Astrocyte (in vitro differentiated cells and primary cell): ENCODE measurements around the gene KRTAP4-1. TPM values are rescaled to one million over a fixed set of nuclear protein-coding genes. Genes with fewer than 3 reads are reported as not detected.
"Not testable (repeated sequence)": the region's sequence is repeated elsewhere in the genome, so short reads cannot be mapped to it uniquely, and the experiment has no call there.

Source experiments
- DNase-seq: peaks from one replicate; pipeline ENCODE4 v3.0.0-alpha.2; 2010; ENCODE audit warnings: low read depth
- FAIRE-seq: peaks from 2 replicates; lab custom pipeline; 2011; peaks lifted over from hg19 to GRCh38; lab: Jason Lieb, UNC
- H2AFZ ChIP-seq: 2 replicates; pipeline ENCODE4 v1.6.0; 2012; ENCODE audit warnings: low read depth, low read length, inconsistent platforms
- H3K27ac ChIP-seq: 2 replicates; pipeline ENCODE4 v1.5.1; 2011; ENCODE audit warnings: low read depth, low read length, inconsistent platforms
- H3K27me3 ChIP-seq: 2 replicates; pipeline ENCODE4 v1.6.0; 2011; ENCODE audit warnings: low read length, inconsistent platforms; ENCODE audit not compliant: insufficient read depth
- H3K36me3 ChIP-seq: 2 replicates; pipeline ENCODE4 v1.5.1; 2011; ENCODE audit warnings: low read length, inconsistent platforms; ENCODE audit not compliant: insufficient read depth
- H3K4me1 ChIP-seq: 2 replicates; pipeline ENCODE4 v1.5.1; 2011; ENCODE audit warnings: low read length, inconsistent platforms; ENCODE audit not compliant: insufficient read depth
- H3K4me2 ChIP-seq: 2 replicates; pipeline ENCODE4 v1.6.0; 2012; ENCODE audit warnings: low read length, inconsistent platforms
- H3K4me3 ChIP-seq: 2 replicates; pipeline ENCODE4 v1.5.1; 2011; ENCODE audit warnings: low read depth, mild to moderate bottlenecking, low read length, inconsistent platforms; ENCODE audit not compliant: insufficient read depth
- H3K79me2 ChIP-seq: 2 replicates; pipeline ENCODE4 v1.6.0; 2012; ENCODE audit warnings: mild to moderate bottlenecking, low read length, inconsistent platforms; ENCODE audit not compliant: insufficient read depth
- H3K9ac ChIP-seq: 2 replicates; pipeline ENCODE4 v1.6.0; 2012; ENCODE audit warnings: mild to moderate bottlenecking, low read length, inconsistent platforms
- H3K9me3 ChIP-seq: 2 replicates; pipeline ENCODE4 v1.5.1; 2012; ENCODE audit warnings: low read depth, mild to moderate bottlenecking, low read length, inconsistent platforms; ENCODE audit not compliant: insufficient read depth
- H4K20me1 ChIP-seq: 2 replicates; pipeline ENCODE4 v1.6.0; 2012; ENCODE audit warnings: low read length, inconsistent platforms; ENCODE audit not compliant: insufficient read depth
- H3K27ac Mint-ChIP-seq: one replicate; pipeline ENCODE4 v1.8.0; 2021; ENCODE audit warnings: mild to moderate bottlenecking, mixed read lengths; ENCODE audit not compliant: unreplicated experiment
- H3K27me3 Mint-ChIP-seq: one replicate; pipeline ENCODE4 v1.8.0; 2021; ENCODE audit warnings: low read depth, mixed read lengths; ENCODE audit not compliant: unreplicated experiment
- H3K36me3 Mint-ChIP-seq: one replicate; pipeline ENCODE4 v1.8.0; 2021; ENCODE audit warnings: low read depth, mixed read lengths; ENCODE audit not compliant: unreplicated experiment
- H3K4me1 Mint-ChIP-seq: one replicate; pipeline ENCODE4 v1.8.0; 2021; ENCODE audit warnings: low read depth, mixed read lengths; ENCODE audit not compliant: unreplicated experiment
- H3K4me3 Mint-ChIP-seq: one replicate; pipeline ENCODE4 v1.8.0; 2021; ENCODE audit warnings: mild to moderate bottlenecking, moderate library complexity, mixed read lengths; ENCODE audit not compliant: unreplicated experiment
- H3K9me3 Mint-ChIP-seq: one replicate; pipeline ENCODE4 v1.8.0; 2021; ENCODE audit warnings: mild to moderate bottlenecking, mixed read lengths; ENCODE audit not compliant: unreplicated experiment
- EZH2 ChIP-seq: IDR thresholded peaks from 2 replicates; pipeline ENCODE4 v1.6.1; 2012; ENCODE audit warnings: mild to moderate bottlenecking, low read length, inconsistent platforms; ENCODE audit not compliant: insufficient read depth
- total RNA-seq: library from RNA; stranded (reverse); gene quantifications from 2 replicates; pipeline ENCODE4 v1.2.1, GENCODE V29; 2021
- TF ChIP-seq, protein P1 (sequence below): IDR thresholded peaks from 2 replicates; pipeline ENCODE4 v1.5.1; 2011; ENCODE audit warnings: low read depth, mild to moderate bottlenecking, inconsistent platforms, low read length, moderate library complexity; ENCODE audit not compliant: insufficient read depth

Gene KRTAP4-1
- total RNA-seq, 1 donor from 2014 or later, result not detected

- no peak overlapping the region for H3K9ac ChIP-seq
- no peak for TF ChIP-seq EZH2
- TF ChIP-seq, protein P1, sequence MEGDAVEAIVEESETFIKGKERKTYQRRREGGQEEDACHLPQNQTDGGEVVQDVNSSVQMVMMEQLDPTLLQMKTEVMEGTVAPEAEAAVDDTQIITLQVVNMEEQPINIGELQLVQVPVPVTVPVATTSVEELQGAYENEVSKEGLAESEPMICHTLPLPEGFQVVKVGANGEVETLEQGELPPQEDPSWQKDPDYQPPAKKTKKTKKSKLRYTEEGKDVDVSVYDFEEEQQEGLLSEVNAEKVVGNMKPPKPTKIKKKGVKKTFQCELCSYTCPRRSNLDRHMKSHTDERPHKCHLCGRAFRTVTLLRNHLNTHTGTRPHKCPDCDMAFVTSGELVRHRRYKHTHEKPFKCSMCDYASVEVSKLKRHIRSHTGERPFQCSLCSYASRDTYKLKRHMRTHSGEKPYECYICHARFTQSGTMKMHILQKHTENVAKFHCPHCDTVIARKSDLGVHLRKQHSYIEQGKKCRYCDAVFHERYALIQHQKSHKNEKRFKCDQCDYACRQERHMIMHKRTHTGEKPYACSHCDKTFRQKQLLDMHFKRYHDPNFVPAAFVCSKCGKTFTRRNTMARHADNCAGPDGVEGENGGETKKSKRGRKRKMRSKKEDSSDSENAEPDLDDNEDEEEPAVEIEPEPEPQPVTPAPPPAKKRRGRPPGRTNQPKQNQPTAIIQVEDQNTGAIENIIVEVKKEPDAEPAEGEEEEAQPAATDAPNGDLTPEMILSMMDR, result no peak
- no peaks in the 10 kb centered on the region for H3K4me1 Mint-ChIP-seq
- no peaks in the 10 kb centered on the region for H3K27me3 ChIP-seq
- peaks cover 2% of the 10 kb centered on the region for H3K36me3 Mint-ChIP-seq
- no peak overlapping the region for H3K4me3 ChIP-seq
- H3K4me2 ChIP-seq, result no peak overlapping the region
- H3K9me3 ChIP-seq, result no peaks in the 10 kb centered on the region
- no peaks in the 10 kb centered on the region for H3K36me3 ChIP-seq
- FAIRE-seq (no peak), DNase-seq (no peak)
- H2AFZ ChIP-seq, result no peak overlapping the region
- H3K4me3 Mint-ChIP-seq, result no peak overlapping the region
- no peaks in the 10 kb centered on the region for H3K4me1 ChIP-seq
- H3K9me3 Mint-ChIP-seq, result peaks cover 2% of the 10 kb centered on the region
- no peak overlapping the region for H3K27ac Mint-ChIP-seq
- H4K20me1 ChIP-seq, result no peaks in the 10 kb centered on the region
- no peaks in the 10 kb centered on the region for H3K79me2 ChIP-seq
- peaks cover 9% of the 10 kb centered on the region for H3K27me3 Mint-ChIP-seq
- H3K27ac ChIP-seq, result no peak overlapping the region
These were observed 20.9 kb downstream of the KRTAP4-1 start for GRCh38 chr17:41163828-41164227.

- TF ChIP-seq EZH2, result no peak
- TF ChIP-seq, protein P1, result no peak
- Histone ChIP-seq H3K9me3 (no peaks in the 10 kb centered on the region), H3K4me1 (no peaks in the 10 kb centered on the region), H3K27ac (no peak within 1 kb of the TSS), H3K27me3 (no peaks in the 10 kb centered on the region), H3K79me2 (no peaks in the 10 kb centered on the region), H3K4me2 (no peak within 1 kb of the TSS), H3K9ac (no peak within 1 kb of the TSS), H2AFZ (no peak within 1 kb of the TSS), H4K20me1 (no peaks in the 10 kb centered on the region), H3K4me3 (no peak within 1 kb of the TSS), H3K36me3 (no peaks in the 10 kb centered on the region)
- FAIRE-seq (no peak), DNase-seq (no peak)
- no peaks in the 10 kb centered on the region for H3K4me1 Mint-ChIP-seq
- peaks cover 2% of the 10 kb centered on the region for H3K9me3 Mint-ChIP-seq
- H3K4me3 Mint-ChIP-seq, result no peak within 1 kb of the TSS
- H3K27me3 Mint-ChIP-seq, result peaks cover 6% of the 10 kb centered on the region
- no peaks in the 10 kb centered on the region for H3K36me3 Mint-ChIP-seq
- no peak within 1 kb of the TSS for H3K27ac Mint-ChIP-seq
These were observed 24.1 kb downstream of the KRTAP4-1 start, which contains the start of gene KRTAP4-4 for GRCh38 chr17:41160648-41161047. Gene KRTAP4-4, minus strand, starts transcription at chr17:41160748. Its CDS starts 57 bp downstream, at chr17:41160691.

GRCh38 chr17:41160190-41160589, 24.5 kb downstream of the KRTAP4-1 start:
- not testable (repeated sequence) for H3K27ac ChIP-seq, H3K36me3 ChIP-seq, H3K4me1 ChIP-seq, H3K27me3 ChIP-seq, H3K4me3 ChIP-seq, H3K4me3 Mint-ChIP-seq, H3K36me3 Mint-ChIP-seq, DNase-seq, H3K4me2 ChIP-seq, H3K9me3 ChIP-seq, H3K4me1 Mint-ChIP-seq, FAIRE-seq, H3K27me3 Mint-ChIP-seq, H2AFZ ChIP-seq, H3K9me3 Mint-ChIP-seq, H3K79me2 ChIP-seq, H3K27ac Mint-ChIP-seq, H4K20me1 ChIP-seq, H3K9ac ChIP-seq
